HFFc6 (cell line): ENCODE measurements around the gene FRMD3. TPM values are rescaled to one million over a fixed set of nuclear protein-coding genes. Genes with fewer than 3 reads are reported as not detected.
A peak's percentile ranks its signal among the peaks of the same experiment; 100 is the strongest.

Experiments used
- DNase-seq: peaks from one replicate; pipeline ENCODE4 v3.0.0-alpha.2; 2018
- H3K27ac Mint-ChIP-seq: 2 replicates; pipeline ENCODE4 v1.8.0; 2020; ENCODE audit warnings: mild to moderate bottlenecking, mixed read lengths
- H3K27me3 Mint-ChIP-seq: 2 replicates; pipeline ENCODE4 v1.8.0; 2021; ENCODE audit warnings: mild to moderate bottlenecking, moderate library complexity, mixed read lengths; ENCODE audit not compliant: insufficient read depth
- H3K36me3 Mint-ChIP-seq: 2 replicates; pipeline ENCODE4 v1.8.0; 2021; ENCODE audit warnings: low read depth, mixed read lengths
- H3K4me1 Mint-ChIP-seq: 2 replicates; pipeline ENCODE4 v1.8.0; 2020; ENCODE audit warnings: low read depth, mixed read lengths
- H3K4me3 Mint-ChIP-seq: 2 replicates; pipeline ENCODE4 v1.8.0; 2020; ENCODE audit warnings: mild to moderate bottlenecking, moderate library complexity, mixed read lengths
- H3K9me3 Mint-ChIP-seq: 2 replicates; pipeline ENCODE4 v1.8.0; 2020; ENCODE audit warnings: mild to moderate bottlenecking, mixed read lengths
- CTCF ChIP-seq: fragments of 200-600 bp; sonication (generic); IDR thresholded peaks from 2 replicates; pipeline ENCODE4 v1.5.0; 2021; ENCODE audit warnings: antibody characterized with exemption, mild to moderate bottlenecking
- total RNA-seq, 6 experiments: library from RNA; stranded (reverse); fragmentation: NEBNext Ultra II Directional; extraction: Animal tissue kit (Norgen Biotek cat#: 25700); gene quantifications; 2 replicates in 1 of 6; 3 replicates in 5 of 6; pipeline ENCODE4 v1.2.3, GENCODE V29; 2021

Gene FRMD3
- total RNA-seq, 6 experiments from 2014 or later, result 4.0 to 14.9 (median 12.7) TPM

- peaks cover 60% of the 10 kb centered on the region for H3K4me1 Mint-ChIP-seq
- no peak for TF ChIP-seq CTCF
- DNase-seq, result no peak
- peaks cover 6% of the 10 kb centered on the region; the same call in 1 of the 2 replicates for H3K36me3 Mint-ChIP-seq
- peak overlapping the region; percentile 20; the same call in 1 of the 2 replicates for H3K4me3 Mint-ChIP-seq
- H3K27ac Mint-ChIP-seq, result peak overlapping the region; percentile 64; the same call in 1 of the 2 replicates
- H3K27me3 Mint-ChIP-seq, result no peaks in the 10 kb centered on the region
- no peaks in the 10 kb centered on the region for H3K9me3 Mint-ChIP-seq
These were observed 198.8 kb downstream of the FRMD3 start for GRCh38 chr9:83339435-83339834.

GRCh38 chr9:83336706-83337105 is 201.5 kb downstream of the FRMD3 start:
- no peak for DNase-seq
- Mint-ChIP-seq H3K4me3 (no peak overlapping the region; the same call in 1 of the 2 replicates), H3K36me3 (no peaks in the 10 kb centered on the region; the same call in 1 of the 2 replicates), H3K9me3 (no peaks in the 10 kb centered on the region), H3K27me3 (no peaks in the 10 kb centered on the region), H3K4me1 (peaks cover 45% of the 10 kb centered on the region), H3K27ac (peak overlapping the region; percentile 2; the same call in 1 of the 2 replicates)
- TF ChIP-seq CTCF, result no peak

GRCh38 chr9:83334320-83334719 is 203.9 kb downstream of the FRMD3 start:
- peak; percentile 99 for TF ChIP-seq CTCF

GRCh38 chr9:83330207-83331196 is 207.7 kb downstream of the FRMD3 start:
- DNase-seq, result no peak
- H3K27me3 Mint-ChIP-seq, result no peaks in the 10 kb centered on the region

More at GRCh38 chr9:83334320-83334719, 203.9 kb downstream of the FRMD3 start:
- Mint-ChIP-seq H3K9me3 (no peaks in the 10 kb centered on the region), H3K27ac (no peak overlapping the region), H3K36me3 (peaks cover 6% of the 10 kb centered on the region; the same call in 1 of the 2 replicates), H3K4me1 (peaks cover 38% of the 10 kb centered on the region), H3K4me3 (no peak overlapping the region), H3K27me3 (no peaks in the 10 kb centered on the region)
- peak; percentile 74 for DNase-seq

More at GRCh38 chr9:83330207-83331196, 207.7 kb downstream of the FRMD3 start:
- H3K4me1 Mint-ChIP-seq, result peaks cover 32% of the 10 kb centered on the region
- peak; percentile 57 for TF ChIP-seq CTCF
- H3K9me3 Mint-ChIP-seq, result no peaks in the 10 kb centered on the region
- no peak overlapping the region for H3K27ac Mint-ChIP-seq
- no peak overlapping the region for H3K4me3 Mint-ChIP-seq
- peaks cover 6% of the 10 kb centered on the region; the same call in 1 of the 2 replicates for H3K36me3 Mint-ChIP-seq
